GM23338 (cell line): ENCODE results near the gene GNAO1.

Experiments used
- CTCF ChIP-seq, 2 experiments: fragments of 200-600 bp in 1 of 2; sonication (generic) in 1 of 2; conservative IDR thresholded peaks; 2 replicates each; pipeline versions ENCODE4 v1.5.1 to v1.6.1; 2016 to 2017; ENCODE audit warnings: antibody characterized with exemption in 2 of 2, low read depth in 2 of 2, mild to moderate bottlenecking in 2 of 2, moderate library complexity in 1 of 2
- EZH2 ChIP-seq: fragments of 200-600 bp; sonication (generic); IDR thresholded peaks from one replicate; pipeline ENCODE4 v1.8.0; 2017; ENCODE audit warnings: antibody characterized with exemption, mild to moderate bottlenecking, low read depth; ENCODE audit not compliant: unreplicated experiment
- POLR2AphosphoS5 ChIP-seq: IDR thresholded peaks from 2 replicates; pipeline ENCODE4 v1.6.1; 2016; ENCODE audit warnings: antibody characterized with exemption, low read depth
- REST ChIP-seq: IDR thresholded peaks from one replicate; pipeline ENCODE4 v1.6.1; 2018; ENCODE audit warnings: antibody characterized with exemption; ENCODE audit not compliant: unreplicated experiment
- ZNF114 ChIP-seq: fragments of 250-450 bp; sonication (Bioruptor Pico); IDR thresholded peaks from 2 replicates; pipeline ENCODE4 v1.5.0; 2020; ENCODE audit warnings: mild to moderate bottlenecking, moderate library complexity

- TF ChIP-seq CTCF (conservative IDR thresholded peaks at IDR 0.05; ENCODE audit: low read depth in 2 of 2) (no peak; a peak in 1 of 4 replicates), POLR2AphosphoS5 (no peak), EZH2 (no peak), ZNF114 (CRISPR knock-in tag) (no peak), REST (no peak)
Observed at GRCh38 chr16:56348168-56349085, 157.1 kb downstream of the GNAO1 start.
